ENCODE results near the gene SLC16A3.

DNA sequence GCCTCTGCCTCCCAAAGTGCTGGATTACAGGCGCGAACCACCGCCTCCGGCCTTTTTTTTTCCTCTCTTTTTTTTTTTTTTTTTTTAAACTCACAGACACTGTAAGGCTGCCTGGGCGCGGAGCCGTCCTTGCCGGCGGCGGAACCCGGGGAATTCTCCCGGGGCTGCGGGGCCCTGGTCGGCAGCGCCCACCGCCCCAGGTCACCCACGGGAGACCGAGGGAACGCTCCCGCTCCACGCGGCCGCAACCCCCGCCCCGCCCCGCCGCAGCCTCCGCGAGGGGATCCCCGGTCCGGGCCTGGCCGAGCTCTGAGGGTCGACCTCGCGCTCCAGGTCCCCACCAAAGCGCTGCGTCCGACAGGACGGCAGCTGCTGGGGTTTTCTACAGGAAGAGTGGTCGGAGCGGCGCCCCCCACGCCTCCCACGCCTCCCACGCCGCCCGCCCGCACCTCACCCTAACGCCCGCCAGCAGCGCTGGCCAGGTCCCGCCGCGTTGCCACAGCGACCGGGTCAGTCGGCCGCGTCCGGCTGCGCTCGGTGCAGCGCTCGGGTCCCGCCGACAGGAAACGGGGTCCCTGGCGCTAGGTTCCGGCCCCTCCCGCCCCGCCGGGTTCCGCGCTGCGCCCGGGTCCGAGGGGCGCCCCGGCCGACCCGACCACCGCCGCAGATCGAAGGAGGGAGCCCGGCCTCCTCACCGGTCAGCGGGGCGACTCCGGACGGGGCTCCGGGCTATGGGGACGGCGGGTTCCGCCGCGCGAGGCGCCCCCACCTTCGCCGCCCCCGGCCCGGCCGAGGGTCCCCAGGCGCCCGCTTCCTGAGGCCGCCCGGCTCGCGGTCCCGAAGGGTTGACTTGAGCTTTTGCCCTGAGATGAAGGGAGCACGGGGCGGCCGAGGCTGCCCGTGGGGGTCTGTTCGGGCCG lies 16.3 kb upstream of the SLC16A3 start, which contains the start of gene CCDC57:
- TF ChIP-seq, protein P1, sequence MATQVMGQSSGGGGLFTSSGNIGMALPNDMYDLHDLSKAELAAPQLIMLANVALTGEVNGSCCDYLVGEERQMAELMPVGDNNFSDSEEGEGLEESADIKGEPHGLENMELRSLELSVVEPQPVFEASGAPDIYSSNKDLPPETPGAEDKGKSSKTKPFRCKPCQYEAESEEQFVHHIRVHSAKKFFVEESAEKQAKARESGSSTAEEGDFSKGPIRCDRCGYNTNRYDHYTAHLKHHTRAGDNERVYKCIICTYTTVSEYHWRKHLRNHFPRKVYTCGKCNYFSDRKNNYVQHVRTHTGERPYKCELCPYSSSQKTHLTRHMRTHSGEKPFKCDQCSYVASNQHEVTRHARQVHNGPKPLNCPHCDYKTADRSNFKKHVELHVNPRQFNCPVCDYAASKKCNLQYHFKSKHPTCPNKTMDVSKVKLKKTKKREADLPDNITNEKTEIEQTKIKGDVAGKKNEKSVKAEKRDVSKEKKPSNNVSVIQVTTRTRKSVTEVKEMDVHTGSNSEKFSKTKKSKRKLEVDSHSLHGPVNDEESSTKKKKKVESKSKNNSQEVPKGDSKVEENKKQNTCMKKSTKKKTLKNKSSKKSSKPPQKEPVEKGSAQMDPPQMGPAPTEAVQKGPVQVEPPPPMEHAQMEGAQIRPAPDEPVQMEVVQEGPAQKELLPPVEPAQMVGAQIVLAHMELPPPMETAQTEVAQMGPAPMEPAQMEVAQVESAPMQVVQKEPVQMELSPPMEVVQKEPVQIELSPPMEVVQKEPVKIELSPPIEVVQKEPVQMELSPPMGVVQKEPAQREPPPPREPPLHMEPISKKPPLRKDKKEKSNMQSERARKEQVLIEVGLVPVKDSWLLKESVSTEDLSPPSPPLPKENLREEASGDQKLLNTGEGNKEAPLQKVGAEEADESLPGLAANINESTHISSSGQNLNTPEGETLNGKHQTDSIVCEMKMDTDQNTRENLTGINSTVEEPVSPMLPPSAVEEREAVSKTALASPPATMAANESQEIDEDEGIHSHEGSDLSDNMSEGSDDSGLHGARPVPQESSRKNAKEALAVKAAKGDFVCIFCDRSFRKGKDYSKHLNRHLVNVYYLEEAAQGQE (IDR thresholded peaks at IDR 0.05; ENCODE audit: insufficient read depth in 1 of 2, low read depth in 2 of 2, low read length in 2 of 2): peak; percentile 7 to 40; a peak in 1 of 4 replicates
- TF ChIP-seq TAF1 (IDR thresholded peaks at IDR 0.05; ENCODE audit: borderline replicate concordance, insufficient read depth, low read length) (peak; percentile 83; the same call in 1 of the 2 replicates), POLR2AphosphoS5 (IDR thresholded peaks at IDR 0.05; ENCODE audit: low read depth, low read length) (peak; percentile 58; the same call in 1 of the 2 replicates), SIN3A (IDR thresholded peaks at IDR 0.05; ENCODE audit: borderline replicate concordance, insufficient read depth, low read length) (no peak)

Measured in PFSK-1 (cell line).